Head of caudate nucleus (tissue), 42 donors: ENCODE data around the gene SMAD6.
"Not testable (repeated sequence)": the region's sequence is repeated elsewhere in the genome, so short reads cannot be mapped to it uniquely, and the experiment has no call there.

Source experiments
- DNase-seq, 42 donors: peaks; one replicate each; pipeline versions ENCODE4 v3.0.0 to v3.0.0-alpha.2; 2020 to 2021; ENCODE audit warnings: mixed read lengths in 7 of 42
- intact Hi-C: fragments of 100-400 bp; cut with DNase I; formaldehyde crosslinking; loops from one replicate; pipeline ENCODE4 v1.15.0; 2022

SMAD6 gene

DNA sequence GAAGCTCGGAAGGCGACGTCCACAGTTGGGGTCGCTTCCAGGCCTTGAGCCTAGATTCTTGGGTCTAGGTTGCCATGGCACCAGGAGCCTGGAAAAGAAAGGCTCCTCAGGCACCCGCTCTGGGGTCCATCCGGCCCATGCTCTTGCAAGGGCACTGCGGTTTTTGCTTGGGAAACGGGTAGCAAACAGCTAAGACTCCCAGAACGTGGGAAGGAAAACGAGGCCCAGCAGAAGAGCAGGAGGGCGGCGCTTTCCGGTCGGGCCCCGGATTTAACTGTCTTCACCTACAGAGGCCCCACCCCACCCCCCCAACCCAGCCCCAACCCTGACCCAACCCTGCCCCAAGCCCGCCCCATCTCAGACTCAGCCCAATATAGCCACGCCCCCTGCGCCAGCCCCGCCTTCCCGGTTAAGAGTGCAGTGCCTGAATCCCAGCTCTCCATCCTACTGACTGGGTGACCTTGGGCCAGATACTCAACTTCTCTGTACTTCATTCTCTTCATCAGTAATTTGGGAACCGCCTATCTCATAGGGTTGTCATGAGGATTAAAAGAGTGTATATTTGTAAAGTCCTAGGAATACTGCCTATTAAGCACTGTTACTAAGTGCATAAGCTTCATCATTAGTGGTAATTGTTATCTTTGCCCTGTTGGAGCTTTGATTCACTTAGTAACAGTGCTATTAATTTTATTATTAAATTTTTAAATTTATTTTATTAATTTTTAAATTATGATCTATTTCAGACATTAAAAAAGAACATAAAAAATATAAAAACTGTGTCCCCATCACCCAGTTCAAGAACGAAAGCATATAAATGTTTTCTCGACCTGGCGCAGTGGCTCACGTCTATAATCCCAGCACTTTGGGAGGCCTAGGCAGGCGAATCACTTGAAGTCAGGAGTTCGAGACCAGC, 28.4 kb upstream of the SMAD6 start:
- intact Hi-C loops, result no loop called here
- peak in 3 of 42 donors; percentile 13 to 21 (median 14) for DNase-seq

DNA sequence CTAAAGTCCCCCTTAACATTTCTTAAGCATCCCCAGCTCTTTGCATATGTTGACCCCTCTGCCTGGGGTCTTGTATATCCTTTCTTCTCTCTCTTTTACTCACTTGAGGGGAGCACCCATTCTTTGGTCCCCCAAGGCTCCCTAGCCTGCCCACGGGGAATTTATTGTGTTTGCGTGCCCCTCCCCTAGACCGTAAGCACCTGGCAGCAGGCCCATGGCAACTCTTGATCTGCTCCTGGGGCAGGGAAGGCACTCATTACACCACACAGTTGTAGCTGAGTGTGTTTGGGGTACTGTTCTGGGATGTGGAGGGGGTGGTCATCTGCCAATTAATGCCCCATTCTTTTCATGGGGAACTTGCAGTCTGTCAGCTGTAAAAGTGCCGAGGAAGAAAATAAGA, 27.3 kb upstream of the SMAD6 start:
- no peak for DNase-seq
- intact Hi-C loops, result no loop called here

DNA sequence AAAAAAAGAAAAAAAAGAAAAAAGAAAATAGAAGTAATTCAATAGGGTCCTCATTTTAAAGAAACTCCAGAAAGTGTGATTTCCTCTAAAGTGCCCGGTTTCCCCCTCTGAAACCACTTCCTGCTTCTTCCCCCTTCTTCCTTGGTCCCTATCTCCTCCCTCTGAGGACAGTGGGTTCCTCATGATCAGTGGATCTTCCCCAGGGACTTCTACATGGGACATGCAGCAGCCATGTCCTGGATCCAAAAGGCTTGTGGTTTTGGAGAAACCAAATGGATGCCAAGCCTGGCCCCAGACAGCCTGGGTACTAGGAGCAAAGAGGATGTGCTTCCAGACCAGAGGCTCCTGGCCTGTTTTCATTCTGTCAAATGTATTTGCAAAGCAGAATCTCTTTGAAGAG, 26.6 kb upstream of the SMAD6 start:
- intact Hi-C loops, result no loop called here

DNA sequence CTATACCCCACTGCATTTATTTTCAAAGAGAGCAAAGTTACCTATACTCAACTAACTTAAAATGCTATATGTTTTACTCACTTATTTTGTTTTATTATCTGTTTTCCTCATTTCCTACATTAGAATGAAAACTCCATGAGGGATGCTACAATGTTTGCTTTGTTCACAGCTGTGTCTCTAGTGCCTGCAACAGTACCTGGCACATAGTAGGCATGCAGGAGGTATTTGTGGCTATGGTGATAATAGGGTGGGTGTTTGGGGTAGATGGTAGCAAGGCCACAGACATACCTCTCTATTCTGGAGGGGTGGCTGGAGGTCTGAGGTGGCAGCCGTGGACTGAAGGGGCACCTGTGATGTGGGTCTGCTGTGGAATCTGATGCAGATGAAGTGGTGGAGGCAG, 24.7 kb upstream of the SMAD6 start:
- intact Hi-C loops, result no loop called here
- DNase-seq, result no peak

More for the DNA sequence above, 26.6 kb upstream of the SMAD6 start:
- DNase-seq, result no peak

DNA sequence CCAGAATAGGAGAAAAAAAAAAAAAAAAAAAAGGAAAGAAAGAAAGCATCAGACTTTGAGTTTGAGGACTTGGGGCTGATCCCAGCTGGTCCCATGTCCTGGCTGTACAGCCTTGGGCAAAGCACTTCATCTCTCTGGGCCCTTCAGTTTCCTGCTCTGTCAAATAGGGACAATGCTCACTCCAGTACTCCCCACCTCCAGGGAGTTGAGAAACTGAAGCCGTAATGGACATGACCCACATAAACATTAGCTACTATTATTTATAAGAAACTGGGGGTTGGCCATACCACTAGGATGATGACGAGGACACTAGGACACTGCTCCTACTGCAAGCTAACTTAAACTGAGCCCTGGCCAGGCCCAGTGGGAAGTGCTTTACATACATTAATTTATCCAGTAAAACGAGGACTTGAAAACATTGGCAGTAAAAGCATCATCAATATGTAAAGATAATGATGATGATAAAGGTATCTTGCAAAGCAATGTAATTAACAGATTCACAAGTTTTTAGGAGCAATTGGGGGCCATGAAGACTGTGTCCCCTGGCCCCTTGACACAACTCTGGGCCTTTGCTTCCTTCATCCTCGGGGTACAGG, 22.9 kb upstream of the SMAD6 start:
- intact Hi-C loops, result no loop called here
- no peak for DNase-seq

DNA sequence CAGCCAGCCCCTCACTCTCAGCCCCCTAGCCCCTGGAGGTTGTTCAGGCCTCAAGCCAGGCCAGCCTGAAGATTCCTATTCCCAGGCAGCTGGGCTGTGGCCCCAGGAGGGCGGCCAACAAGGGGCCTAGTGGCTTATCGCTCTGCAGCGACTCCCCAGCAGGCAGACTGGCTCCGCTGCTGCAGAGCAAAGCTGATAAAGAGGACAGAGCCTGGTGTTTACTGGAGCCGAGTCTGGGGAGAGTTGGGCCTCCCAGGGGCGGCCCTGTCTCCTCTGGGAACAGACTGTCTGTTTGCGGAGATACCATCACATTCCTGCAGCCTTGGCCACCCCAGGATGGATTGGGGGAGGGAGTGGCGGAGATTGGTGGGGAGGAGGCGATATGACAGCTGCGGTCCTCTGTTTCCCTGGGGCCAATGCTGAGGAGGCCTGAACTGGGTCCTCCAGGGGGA, 22.4 kb upstream of the SMAD6 start:
- no peak for DNase-seq
- intact Hi-C loops, result no loop called here

DNA sequence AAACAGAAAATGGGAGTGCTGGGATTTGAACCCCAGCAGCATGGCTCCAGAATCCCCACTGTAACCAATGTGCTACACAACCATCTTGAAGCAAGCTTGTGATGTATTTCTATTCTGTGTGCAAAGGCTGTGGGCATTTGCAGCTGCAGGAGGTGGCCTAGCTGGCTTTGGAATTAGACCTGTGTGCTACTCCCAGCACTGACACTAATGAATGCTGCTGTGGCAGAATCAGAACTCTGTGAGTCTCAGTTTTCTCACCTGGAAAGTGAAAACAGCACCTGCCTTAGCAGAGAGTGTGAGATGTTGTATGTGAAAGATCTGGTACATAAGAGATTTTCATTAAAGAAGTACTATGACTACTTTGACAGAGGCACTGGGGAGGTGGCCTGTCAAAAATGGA, 21.5 kb upstream of the SMAD6 start:
- intact Hi-C loops, result no loop called here
- DNase-seq, result no peak

DNA sequence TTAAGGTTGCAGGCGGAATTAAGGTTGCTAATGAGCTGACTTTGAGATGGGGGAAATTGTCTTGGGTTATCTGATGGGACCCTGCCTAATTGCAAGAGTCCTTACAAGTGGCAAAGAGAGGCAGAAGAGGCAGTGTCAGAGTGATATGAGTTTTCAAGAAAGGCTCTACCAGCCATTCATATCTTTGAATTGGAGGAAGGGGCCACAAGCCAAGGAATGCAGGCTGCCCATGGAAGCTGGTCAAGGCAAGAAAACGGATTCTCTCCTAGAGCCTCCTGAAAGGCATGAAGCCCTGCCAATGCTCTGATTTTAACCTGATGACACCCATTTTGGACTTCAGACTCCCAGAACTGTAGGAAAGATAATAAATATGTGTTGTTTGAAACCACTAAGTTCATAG, 20.6 kb upstream of the SMAD6 start:
- no peak for DNase-seq
- intact Hi-C loops, result no loop called here

DNA sequence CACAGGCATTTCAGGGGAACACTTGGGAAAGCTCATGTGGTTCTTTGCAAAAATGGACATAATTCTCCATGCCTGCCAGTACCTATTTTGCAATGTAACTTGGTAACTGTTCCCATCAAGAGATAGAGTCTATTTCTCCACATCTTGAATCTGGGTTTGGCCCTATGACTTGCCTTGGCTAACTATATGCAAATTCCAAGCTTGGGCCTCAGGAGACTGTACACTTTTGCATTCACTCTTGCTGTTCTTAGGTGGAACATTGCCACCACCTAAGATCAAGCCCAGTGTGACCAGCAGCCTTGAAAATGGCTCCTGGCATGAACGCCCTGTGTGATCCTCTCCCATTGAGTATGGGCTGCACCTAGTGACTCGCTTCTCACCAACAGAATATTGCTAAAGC, 19.8 kb upstream of the SMAD6 start:
- intact Hi-C loops, result no loop called here

DNA sequence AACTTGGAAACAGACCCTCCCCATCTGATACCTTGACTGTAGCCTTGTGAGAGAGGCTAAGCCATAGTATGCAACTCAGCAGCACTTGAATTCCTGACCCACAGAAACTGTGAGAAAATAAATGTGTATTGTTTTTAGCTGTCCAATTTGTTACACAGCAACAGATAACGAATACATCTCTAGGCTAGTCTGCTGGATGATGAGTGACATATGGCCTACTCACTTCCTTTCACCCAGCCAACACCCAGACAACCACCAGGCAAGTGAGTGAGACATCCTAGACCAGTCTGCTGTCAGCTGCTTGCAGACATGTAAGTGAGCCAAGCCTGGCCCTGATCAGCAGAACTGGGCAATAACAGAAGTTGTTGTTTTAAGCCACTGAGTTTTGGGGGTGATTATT, 19.2 kb upstream of the SMAD6 start:
- intact Hi-C loops, result no loop called here
- no peak for DNase-seq

More for the DNA sequence above, 19.8 kb upstream of the SMAD6 start:
- DNase-seq, result no peak

DNA sequence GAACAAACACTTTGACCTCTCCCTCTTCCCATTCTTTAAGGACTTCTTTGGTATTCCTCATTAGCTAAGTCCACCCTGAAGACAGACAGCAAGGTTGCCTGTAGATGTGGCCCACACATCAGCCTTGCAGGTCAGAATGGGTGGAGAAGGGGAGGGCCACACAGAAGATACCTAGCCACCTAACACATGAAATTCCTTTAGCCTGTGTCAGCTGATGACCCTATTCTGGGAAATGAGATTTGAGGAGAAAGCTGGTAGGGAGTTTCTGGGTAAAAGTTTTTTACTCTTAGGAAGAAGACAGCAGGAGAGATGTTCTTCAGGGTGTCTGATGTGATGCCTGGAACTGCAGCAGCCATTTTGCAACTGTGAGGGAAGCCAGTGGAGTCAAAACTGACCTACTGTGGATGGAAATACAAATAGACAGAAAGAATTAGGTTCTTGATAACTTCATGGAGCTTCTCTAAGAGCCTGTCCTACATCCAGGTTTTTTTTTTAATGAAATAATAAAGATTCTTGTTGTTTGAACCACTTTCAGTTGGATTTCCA, 17.8 kb upstream of the SMAD6 start:
- DNase-seq, result no peak
- intact Hi-C loops, result no loop called here

DNA sequence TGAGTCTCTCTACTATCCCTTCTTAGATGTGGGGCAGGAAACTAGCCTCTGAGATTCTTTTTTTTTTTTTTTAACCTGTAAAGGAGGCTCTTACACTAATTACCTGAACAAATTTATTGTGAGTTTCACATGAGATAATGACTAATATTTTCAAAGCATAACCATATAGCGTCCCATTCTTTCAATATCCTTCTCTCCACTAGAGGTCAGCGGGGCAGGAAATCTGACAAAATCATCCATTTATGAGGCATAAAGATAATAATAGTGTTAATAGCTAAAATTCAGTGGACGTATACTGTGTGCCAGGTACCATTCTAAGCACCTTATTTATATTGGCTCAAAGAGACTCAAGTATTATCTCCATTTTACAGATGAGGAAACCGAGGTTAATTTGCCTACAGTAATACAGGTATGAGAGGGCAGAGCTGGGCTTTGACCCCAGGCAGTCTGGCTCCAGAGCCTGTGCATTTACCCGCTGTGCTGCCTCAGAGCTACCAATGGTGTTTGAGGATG, 16.3 kb upstream of the SMAD6 start:
- intact Hi-C loops, result no loop called here
- no peak for DNase-seq

DNA sequence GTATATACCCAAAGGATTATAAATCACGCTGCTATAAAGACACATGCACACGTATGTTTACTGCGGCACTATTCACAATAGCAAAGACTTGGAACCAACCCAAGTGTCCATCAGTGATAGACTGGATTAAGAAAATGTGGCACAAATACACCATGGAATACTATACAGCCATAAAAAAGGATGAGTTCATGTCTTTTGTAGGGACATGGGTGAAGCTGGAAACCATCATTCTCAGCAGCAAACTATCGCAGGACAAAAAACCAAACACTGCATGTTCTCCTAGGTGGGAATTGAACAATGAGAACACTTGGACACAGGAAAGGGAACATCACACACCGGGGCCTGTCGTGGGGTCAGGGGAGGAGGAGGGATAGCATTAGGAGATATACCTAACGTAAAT, 11.1 kb upstream of the SMAD6 start:
- intact Hi-C loops, DNase-seq: not testable (repeated sequence)

DNA sequence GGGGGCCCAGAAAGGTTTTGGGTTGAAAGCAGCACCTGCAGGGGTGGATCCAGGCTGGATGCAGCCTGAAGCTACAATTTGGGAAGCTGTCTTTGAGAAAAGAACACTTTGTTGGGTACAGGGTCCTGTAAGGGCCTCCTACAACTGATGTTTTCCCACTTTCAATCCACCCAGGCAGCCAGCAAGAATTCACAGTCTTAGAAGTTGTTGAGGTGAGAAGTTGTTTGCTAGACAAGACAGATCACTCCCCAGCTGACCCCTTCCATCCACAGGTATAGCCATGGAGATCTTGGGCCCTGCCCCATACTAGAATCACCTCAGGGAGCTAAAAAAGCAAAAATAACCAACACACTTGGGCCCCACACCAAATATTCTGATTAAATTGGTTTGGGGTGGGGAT, 10.3 kb upstream of the SMAD6 start:
- intact Hi-C loops, result no loop called here
- DNase-seq, result no peak

DNA sequence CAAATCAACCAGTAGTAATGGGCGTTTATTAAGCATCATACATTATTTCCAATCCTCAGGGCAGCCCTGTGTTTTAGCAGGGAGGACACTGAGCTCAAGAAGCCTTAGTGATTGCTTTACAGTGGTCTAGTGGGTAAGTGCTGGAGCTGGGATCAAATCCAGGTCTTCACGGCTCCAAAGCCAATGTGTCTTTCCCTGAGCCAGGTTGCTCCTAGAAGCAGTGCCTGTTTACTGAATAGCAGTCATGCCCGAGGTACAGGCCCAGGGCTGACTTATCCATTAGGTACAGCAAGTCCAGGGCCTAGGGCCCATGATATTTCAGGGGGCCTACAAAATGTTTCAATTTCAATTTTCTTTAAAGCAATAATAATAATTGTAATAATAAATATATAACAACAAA, 9.6 kb upstream of the SMAD6 start:
- DNase-seq, result no peak
- intact Hi-C loops, result no loop called here

DNA sequence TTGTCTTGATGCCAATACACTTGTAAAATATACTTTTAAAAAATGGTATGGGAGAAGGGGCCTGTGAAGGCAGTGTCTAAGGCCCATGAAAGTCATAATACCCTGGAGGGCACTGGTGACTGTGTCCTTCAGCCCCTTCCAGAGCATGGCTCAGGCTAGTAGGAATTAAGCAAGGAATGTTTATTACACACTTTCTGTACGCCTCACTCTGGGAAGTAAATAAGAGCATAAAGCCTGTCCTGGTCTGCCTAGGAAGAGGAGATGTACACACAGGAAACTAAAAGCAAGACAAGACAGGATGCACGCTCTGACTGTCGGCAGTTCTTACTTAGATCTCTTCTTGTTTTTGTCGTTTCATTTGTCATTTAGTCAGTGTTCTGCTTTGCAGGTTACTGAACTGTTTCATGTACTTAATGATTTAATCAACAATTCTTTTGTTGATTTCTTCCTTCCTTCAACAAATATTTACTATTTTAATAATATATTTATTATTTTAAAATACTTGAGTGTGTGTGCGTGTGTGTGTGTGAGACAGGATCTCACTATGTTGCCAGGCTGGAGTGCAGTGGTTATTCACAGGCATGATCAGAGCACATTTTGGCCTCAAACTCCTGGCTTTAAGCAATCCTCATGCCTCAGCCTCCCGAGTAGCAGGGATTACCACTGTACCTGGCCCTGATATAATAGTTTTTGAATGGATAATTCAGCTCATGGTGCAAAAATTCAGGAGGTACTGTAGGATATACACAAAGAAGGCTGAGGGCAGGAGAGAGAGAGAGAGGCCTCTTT, 9.0 kb upstream of the SMAD6 start:
- intact Hi-C loops, result no loop called here
- no peak for DNase-seq

DNA sequence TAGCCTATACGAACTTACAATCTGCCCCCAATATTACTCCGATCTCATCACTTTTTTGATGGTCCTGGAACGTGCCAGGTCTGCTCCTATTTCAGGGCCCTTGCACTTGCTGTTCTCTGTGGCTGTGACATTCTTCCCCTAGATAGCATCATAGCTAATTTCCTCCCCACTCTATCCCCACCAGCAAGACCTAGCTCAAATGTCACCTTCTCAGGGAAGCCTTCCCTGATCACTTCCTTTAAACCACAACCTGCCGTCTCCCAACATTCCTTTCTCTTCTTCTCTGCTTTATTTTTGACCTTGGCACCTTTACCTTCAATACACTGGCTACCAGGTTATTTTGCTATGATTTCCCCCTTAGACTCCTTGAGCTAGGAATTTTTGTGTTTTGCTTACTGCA, 5.3 kb upstream of the SMAD6 start:
- no peak for DNase-seq
- intact Hi-C loops, result no loop called here

DNA sequence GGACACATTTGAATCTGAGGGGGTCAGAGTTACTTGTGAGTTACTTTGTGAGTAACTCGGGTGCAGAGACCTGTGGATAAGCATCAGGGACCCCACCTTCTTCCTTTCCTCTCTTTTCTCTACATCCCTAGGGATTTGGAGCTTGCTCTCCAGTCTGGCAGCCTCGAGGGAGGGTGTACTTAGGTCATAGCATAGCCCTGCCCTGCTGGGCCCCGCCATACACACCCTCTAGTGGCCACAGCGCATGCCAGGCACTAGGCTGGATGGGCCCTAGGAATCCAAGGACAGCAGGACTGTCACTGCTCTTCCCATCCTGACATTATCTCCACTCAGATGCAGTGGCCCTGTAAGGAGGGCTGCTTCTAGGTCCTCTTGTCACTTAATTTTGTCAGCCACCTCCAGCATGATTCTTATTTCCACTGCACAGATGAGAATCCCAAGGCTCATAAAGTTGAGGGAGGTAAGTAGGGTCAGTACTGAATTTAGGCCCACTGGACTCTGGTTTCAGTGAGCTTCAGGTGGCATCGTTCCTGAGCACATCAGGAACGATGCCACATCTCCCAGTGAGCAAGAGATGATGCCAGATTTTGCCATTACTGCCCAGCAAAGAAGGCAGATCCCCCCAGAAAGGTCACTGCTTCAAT, 3.6 kb upstream of the SMAD6 start:
- intact Hi-C loops, result no loop called here
- DNase-seq, result peak in 35 of 42 donors; percentile 10 to 78 (median 49)

DNA sequence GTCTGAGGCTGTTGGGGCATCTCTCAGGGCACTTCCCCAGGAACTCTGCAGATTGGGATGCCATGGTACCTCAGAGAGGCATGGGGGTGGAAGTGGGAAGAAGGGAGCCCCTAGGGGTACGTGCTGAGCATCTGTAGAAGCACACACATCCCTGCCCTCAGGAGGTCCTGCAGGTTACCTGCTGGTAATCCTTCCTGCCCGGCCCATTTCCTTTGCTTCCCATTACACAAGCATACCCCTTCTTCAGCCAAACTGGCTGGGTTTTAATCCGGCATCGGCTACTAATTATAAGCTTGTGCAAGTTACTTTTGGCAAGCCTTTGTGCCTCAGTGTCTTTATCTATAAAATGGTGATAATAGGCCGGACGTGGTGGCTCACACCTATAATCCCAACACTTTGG, 3.1 kb upstream of the SMAD6 start:
- intact Hi-C loops, result no loop called here
- DNase-seq, result no peak
